Keratinocyte (primary cell): ENCODE data around the gene SLC9C2. TPM values are rescaled to one million over a fixed set of nuclear protein-coding genes. Genes with fewer than 3 reads are reported as not detected.

Source experiments
- DNase-seq: peaks from one replicate; pipeline ENCODE4 v3.0.0-alpha.2; 2011; ENCODE audit warnings: low read depth, missing footprints, low spot score
- FAIRE-seq: peaks from 2 replicates; lab custom pipeline; 2011; peaks lifted over from hg19 to GRCh38; lab: Jason Lieb, UNC
- H2AFZ ChIP-seq: 2 replicates; pipeline ENCODE4 v1.6.0; 2012; ENCODE audit warnings: low read length, control low read depth, inconsistent platforms; ENCODE audit not compliant: control insufficient read depth
- H3K27ac ChIP-seq: 2 replicates; pipeline ENCODE4 v1.5.1; 2011; ENCODE audit warnings: low read length; ENCODE audit not compliant: control insufficient read depth, insufficient read depth
- H3K27me3 ChIP-seq: 3 replicates; pipeline ENCODE4 v1.6.0; 2011; ENCODE audit warnings: low read length; ENCODE audit not compliant: control insufficient read depth, insufficient read depth; ENCODE audit errors: extremely low read depth
- H3K36me3 ChIP-seq, 2 experiments: 2 replicates in 1 of 2; 3 replicates in 1 of 2; pipeline ENCODE4 v1.5.1; 2011; ENCODE audit warnings: low read length in 2 of 2, mild to moderate bottlenecking in 1 of 2; ENCODE audit not compliant: control insufficient read depth in 2 of 2, insufficient read depth in 2 of 2; ENCODE audit errors: extremely low read depth in 1 of 2
- H3K4me1 ChIP-seq: 3 replicates; pipeline ENCODE4 v1.5.1; 2011; ENCODE audit warnings: low read length; ENCODE audit not compliant: control insufficient read depth, insufficient read depth; ENCODE audit errors: extremely low read depth
- H3K4me2 ChIP-seq: 3 replicates; pipeline ENCODE4 v1.6.0; 2011; ENCODE audit warnings: low read depth, low read length; ENCODE audit not compliant: control insufficient read depth, insufficient read depth; ENCODE audit errors: extremely low read depth
- H3K4me3 ChIP-seq, 3 experiments: fragments of 200-600 bp in 1 of 3; sonication (generic) in 1 of 3; 2 replicates in 2 of 3; 3 replicates in 1 of 3; pipeline ENCODE4 v1.5.1; 2011 to 2016; ENCODE audit warnings: low read length in 3 of 3, mild to moderate bottlenecking in 3 of 3, control low read depth in 2 of 3, inconsistent platforms in 1 of 3, low read depth in 1 of 3, mixed read lengths in 1 of 3, mixed run types in 1 of 3, moderate library complexity in 1 of 3; ENCODE audit not compliant: control insufficient read depth in 2 of 3, insufficient read depth in 2 of 3; ENCODE audit errors: extremely low read depth in 1 of 3
- H3K79me2 ChIP-seq: 2 replicates; pipeline ENCODE4 v1.6.0; 2012; ENCODE audit warnings: low read length; ENCODE audit not compliant: control insufficient read depth, insufficient read depth
- H3K9ac ChIP-seq: 3 replicates; pipeline ENCODE4 v1.6.0; 2011; ENCODE audit warnings: low read length; ENCODE audit not compliant: control insufficient read depth, insufficient read depth; ENCODE audit errors: extremely low read depth
- H3K9me1 ChIP-seq: 3 replicates; pipeline ENCODE4 v1.6.0; 2011; ENCODE audit warnings: low read length; ENCODE audit not compliant: control insufficient read depth, insufficient read depth; ENCODE audit errors: extremely low read depth
- H3K9me3 ChIP-seq: 2 replicates; pipeline ENCODE4 v1.5.1; 2012; ENCODE audit warnings: low read depth, low read length; ENCODE audit not compliant: control insufficient read depth
- H4K20me1 ChIP-seq: 3 replicates; pipeline ENCODE4 v1.6.0; 2011; ENCODE audit warnings: low read length; ENCODE audit not compliant: control insufficient read depth, insufficient read depth; ENCODE audit errors: extremely low read depth
- CTCF ChIP-seq, 3 experiments: IDR thresholded peaks in 1 of 3; conservative IDR thresholded peaks in 1 of 3; optimal IDR thresholded peaks in 1 of 3; 2 replicates in 2 of 3; 3 replicates in 1 of 3; pipeline versions ENCODE3 to v1.5.1; 2011; ENCODE audit warnings: low read length in 3 of 3, mild to moderate bottlenecking in 3 of 3, moderate library complexity in 2 of 3, control low read depth in 1 of 3, inconsistent platforms in 1 of 3; ENCODE audit not compliant: insufficient read depth in 2 of 3; ENCODE audit errors: extremely low read depth in 1 of 3
- EZH2 ChIP-seq: IDR thresholded peaks from one replicate; pipeline ENCODE4 v1.6.1; 2012; ENCODE audit warnings: inconsistent platforms, mild to moderate bottlenecking, low read length, moderate library complexity
- dilution Hi-C: fragments of 300-500 bp; cut with MboI; formaldehyde crosslinking; loops from one replicate; pipeline ENCODE4 v1.7.0; 2020; ENCODE audit warnings: low sequenced_read_pairs; ENCODE audit not compliant: extremely low pct_ligation_motif_present
- polyA plus RNA-seq, 5 experiments: library from polyadenylated mRNA; depleted of rRNA in 3 of 5; stranded (reverse) in 3 of 5; stranded (forward) in 1 of 5; unstranded in 1 of 5; fragments of >200 nt; gene quantifications; 1 replicate in 1 of 5; 2 replicates in 3 of 5; 3 replicates in 1 of 5; pipeline versions ENCODE4 v1.2.1 to v1.2.3, GENCODE V29; 2011 to 2012; ENCODE audit warnings: missing spikeins in 2 of 5, low read depth in 1 of 5, low replicate concordance in 1 of 5

The SLC9C2 gene
- polyA plus RNA-seq, 1 donor (not counting 4 experiments of a cell fraction or from before 2014, with no cell fraction given): not detected

- dilution Hi-C loops: no loop called here
- FAIRE-seq (no peak), DNase-seq (no peak)
- Histone ChIP-seq H3K27ac (no peak overlapping the region), H3K4me2 (no peak overlapping the region), H3K9me1 (no peaks in the 10 kb centered on the region), H3K27me3 (no peaks in the 10 kb centered on the region), H2AFZ (no peak overlapping the region), H3K9ac (no peak overlapping the region), H3K9me3 (no peaks in the 10 kb centered on the region), H3K79me2 (no peaks in the 10 kb centered on the region), H3K4me3 (no peak overlapping the region), H4K20me1 (no peaks in the 10 kb centered on the region), H3K36me3 (no peaks in the 10 kb centered on the region), H3K4me1 (no peaks in the 10 kb centered on the region)
- TF ChIP-seq EZH2: no peak
- no peak for TF ChIP-seq CTCF (optimal IDR thresholded peaks at IDR 0.05 in 1 of 3, IDR thresholded peaks at IDR 0.05 in 1 of 3, conservative IDR thresholded peaks at IDR 0.05 in 1 of 3; ENCODE audit: extremely low read depth in 1 of 3, insufficient read depth in 2 of 3, low read length in 3 of 3)
These were observed 41.6 kb downstream of the SLC9C2 start for GRCh38 chr1:173561263-173561662.

GRCh38 chr1:173560285-173560880 is 42.5 kb downstream of the SLC9C2 start:
- Histone ChIP-seq H3K4me2 (no peak overlapping the region), H3K36me3 (no peaks in the 10 kb centered on the region), H3K4me3 (no peak overlapping the region), H3K27me3 (no peaks in the 10 kb centered on the region), H4K20me1 (no peaks in the 10 kb centered on the region), H2AFZ (no peak overlapping the region), H3K9me3 (no peaks in the 10 kb centered on the region), H3K9me1 (no peaks in the 10 kb centered on the region), H3K9ac (no peak overlapping the region), H3K4me1 (peaks cover 7% of the 10 kb centered on the region), H3K27ac (no peak overlapping the region), H3K79me2 (no peaks in the 10 kb centered on the region)
- DNase-seq (no peak), FAIRE-seq (no peak)
- no peak for TF ChIP-seq EZH2
- TF ChIP-seq CTCF (optimal IDR thresholded peaks at IDR 0.05 in 1 of 3, IDR thresholded peaks at IDR 0.05 in 1 of 3, conservative IDR thresholded peaks at IDR 0.05 in 1 of 3; ENCODE audit: extremely low read depth in 1 of 3, insufficient read depth in 2 of 3, low read length in 3 of 3): no peak
- dilution Hi-C loops: no loop called here
